Measurements from ENCODE around the gene MCTP2. TPM values are rescaled to one million over a fixed set of nuclear protein-coding genes. Genes with fewer than 3 reads are reported as not detected.

MCTP2 gene
- total RNA-seq, 1 experiment from 2014 or later = 1.3 TPM

DNA sequence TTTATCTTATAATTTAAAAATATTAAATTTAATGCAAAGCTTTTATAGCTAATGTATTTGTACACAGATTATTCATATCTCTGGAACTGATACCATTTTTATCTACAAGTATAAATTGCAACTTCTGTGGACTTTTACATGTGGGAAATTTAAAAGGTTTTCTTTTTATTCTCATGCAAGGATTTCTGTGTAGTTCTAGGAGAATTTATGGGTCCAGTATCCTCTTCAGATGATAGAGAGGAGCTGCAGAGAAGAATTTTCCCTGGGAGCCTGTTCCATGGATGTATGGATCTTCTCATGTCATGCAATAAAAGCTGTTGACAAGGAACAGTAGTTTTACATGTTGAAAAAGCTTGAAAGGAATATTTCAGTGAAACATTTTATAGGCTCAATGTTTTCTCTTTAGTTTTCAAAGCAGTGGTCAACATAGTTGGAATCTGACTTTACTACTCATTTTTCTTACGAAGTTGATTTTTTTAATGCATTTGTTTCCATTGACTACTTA lies 119.7 kb downstream of the MCTP2 start:
- H3K23me2 ChIP-seq (ENCODE audit: insufficient read length, low read depth, low read length, poor library complexity, severe bottlenecking) = no peaks in the 10 kb centered on the region
- Mint-ChIP-seq H3K27ac (no peak overlapping the region), H3K4me1 (peaks cover 3 to 4% of the 10 kb centered on the region in 2 experiments; a peak in 3 of 4 replicates), H3K9me3 (peaks cover 6 to 7% of the 10 kb centered on the region in 2 experiments), H3K27me3 (ENCODE audit: low read depth) (no peaks in the 10 kb centered on the region; the same call in 1 of the 2 replicates), H3K36me3 (ENCODE audit: insufficient read depth in 1 of 3, low read depth in 3 of 3) (peaks cover 0 to 10% (median 3%) of the 10 kb centered on the region in 3 experiments; a peak in 4 of 7 replicates), H3K4me3 (no peak overlapping the region)
- no peak overlapping the region for H3K4ac ChIP-seq (ENCODE audit: low read depth, low read length)
- H2AFZ ChIP-seq (ENCODE audit: low read length) = no peak overlapping the region
- H3K14ac ChIP-seq (ENCODE audit: insufficient read depth, low read length) = no peak overlapping the region
- H3K9ac ChIP-seq (ENCODE audit: extremely low read depth, insufficient read length, low read length) = no peak overlapping the region
- H3K27me3 ChIP-seq (ENCODE audit: insufficient read depth, low read length) = no peaks in the 10 kb centered on the region
- H2BK12ac ChIP-seq (ENCODE audit: insufficient read length, low read depth, low read length) = no peak overlapping the region
- no peak overlapping the region for H4K91ac ChIP-seq (ENCODE audit: insufficient read length, low read depth, low read length)
- no peak overlapping the region for H3T11ph ChIP-seq (ENCODE audit: low read length)
- no peak overlapping the region for H3K56ac ChIP-seq (ENCODE audit: insufficient read length, low read depth, low read length)
- no peak for DNase-seq
- no CpG with 5 or more reads among the region's 1 CpG for WGBS (ENCODE audit: extremely low coverage, insufficient read length, low lambda C conversion rate)
- H2BK15ac ChIP-seq (ENCODE audit: low read depth, low read length) = no peak overlapping the region
- no peak overlapping the region for H2BK5ac ChIP-seq (ENCODE audit: insufficient read length, low read length)
- no peak overlapping the region for H3K23ac ChIP-seq (ENCODE audit: insufficient read length, low read depth, low read length)
- H3K18ac ChIP-seq (ENCODE audit: insufficient read length, low read depth, low read length) = no peak overlapping the region
- H4K8ac ChIP-seq (replicated peaks; ENCODE audit: insufficient read length, low read depth, low read length) = no peak overlapping the region
- H3K79me1 ChIP-seq (ENCODE audit: insufficient read depth, low read depth, low read length, poor library complexity, severe bottlenecking) = no peaks in the 10 kb centered on the region
- H3K27ac ChIP-seq (ENCODE audit: insufficient read length, low read depth, low read length) = no peak overlapping the region
- no peak overlapping the region for H3K4me2 ChIP-seq (ENCODE audit: insufficient read depth, insufficient read length, low read length)
- H3K9me3 ChIP-seq (ENCODE audit: control insufficient read depth, low read depth, low read length) = no peaks in the 10 kb centered on the region
- H3K79me2 ChIP-seq (ENCODE audit: insufficient read depth, low read length) = no peaks in the 10 kb centered on the region
- no peak overlapping the region for H4K5ac ChIP-seq (ENCODE audit: insufficient read length, low read depth, low read length)
- no peak overlapping the region for H2BK120ac ChIP-seq (ENCODE audit: low read depth, low read length, poor library complexity, severe bottlenecking)
- no peak for TF ChIP-seq CTCF (conservative IDR thresholded peaks at IDR 0.05)
- H2AK5ac ChIP-seq (ENCODE audit: insufficient read length, low read length) = no peak overlapping the region
- no peaks in the 10 kb centered on the region for H3K4me1 ChIP-seq (ENCODE audit: insufficient read depth, low read length)
- no peak overlapping the region for H2BK20ac ChIP-seq (ENCODE audit: low read depth, low read length, poor library complexity, severe bottlenecking)
- H4K20me1 ChIP-seq (ENCODE audit: control insufficient read depth, insufficient read depth, insufficient read length) = no peaks in the 10 kb centered on the region

Measured in H9 (cell line).